GM12864 (cell line): ENCODE data around the gene MAJIN.

Source experiments
- DNase-seq: peaks from one replicate; pipeline ENCODE4 v3.0.0-alpha.2; 2011; ENCODE audit warnings: low read depth
- H3K4me3 ChIP-seq: 2 replicates; pipeline ENCODE4 v1.5.1; 2011; ENCODE audit warnings: mild to moderate bottlenecking, low read depth, low read length, control low read depth
- CTCF ChIP-seq: IDR thresholded peaks from 2 replicates; pipeline ENCODE4 v1.5.1; 2011; ENCODE audit warnings: low read depth, mild to moderate bottlenecking, moderate library complexity, low read length, control low read depth, inconsistent platforms; ENCODE audit errors: missing control alignments

MAJIN gene

GRCh38 chr11:64900263-64900678 is 71.6 kb downstream of the MAJIN start:
- no peak overlapping the region for H3K4me3 ChIP-seq
- no peak for DNase-seq
- no peak for TF ChIP-seq CTCF

GRCh38 chr11:64898541-64898940 is 73.4 kb downstream of the MAJIN start:
- no peak overlapping the region for H3K4me3 ChIP-seq
- DNase-seq: no peak
- TF ChIP-seq CTCF: no peak

GRCh38 chr11:64898076-64898445 is 73.8 kb downstream of the MAJIN start:
- DNase-seq: no peak
- H3K4me3 ChIP-seq: no peak overlapping the region
- no peak for TF ChIP-seq CTCF

GRCh38 chr11:64897381-64898075 is 74.4 kb downstream of the MAJIN start:
- TF ChIP-seq CTCF: no peak
- DNase-seq: no peak
- H3K4me3 ChIP-seq: no peak overlapping the region

- no peak for TF ChIP-seq CTCF
- no peak for DNase-seq
- no peak overlapping the region for H3K4me3 ChIP-seq
Observed at GRCh38 chr11:64896448-64897022, 75.4 kb downstream of the MAJIN start.

GRCh38 chr11:64894812-64895452 is 77.0 kb downstream of the MAJIN start:
- no peak for TF ChIP-seq CTCF
- no peak overlapping the region for H3K4me3 ChIP-seq
- no peak for DNase-seq
